GM21825 (cell line): ENCODE measurements around the gene CLIP2.
A peak's percentile ranks its signal among the peaks of the same experiment; 100 is the strongest.
"Not testable (repeated sequence)": the region's sequence is repeated elsewhere in the genome, so short reads cannot be mapped to it uniquely, and the experiment has no call there.

Experiments used
- ATAC-seq: cut with Tn5 transposase; IDR thresholded peaks from one replicate; pipeline ENCODE4 v1.9.1; 2021; ENCODE audit warnings: mild to moderate bottlenecking, moderate library complexity; ENCODE audit not compliant: unreplicated experiment

The CLIP2 gene

GRCh38 chr7:74289018-74289658, at the start of gene CLIP2:
Gene CLIP2 (plus strand): TSS chr7:74289407. CDS start chr7:74317547, 28,140 bp downstream.
- ATAC-seq = peak; percentile 43

GRCh38 chr7:74240482-74240881, 48.7 kb upstream of the CLIP2 start:
- no peak for ATAC-seq

GRCh38 chr7:74242122-74242443, 47.1 kb upstream of the CLIP2 start:
- no peak for ATAC-seq

GRCh38 chr7:74246497-74246896, 42.7 kb upstream of the CLIP2 start:
- no peak for ATAC-seq

GRCh38 chr7:74248156-74248555, 41.1 kb upstream of the CLIP2 start:
- ATAC-seq = no peak

GRCh38 chr7:74249058-74249457, 40.1 kb upstream of the CLIP2 start:
- not testable (repeated sequence) for ATAC-seq

- ATAC-seq = no peak
These were observed 36.3 kb upstream of the CLIP2 start for GRCh38 chr7:74252893-74253292.

- ATAC-seq = no peak
These were observed 35.9 kb upstream of the CLIP2 start for GRCh38 chr7:74253331-74253730.

- no peak for ATAC-seq
These were observed 35.4 kb upstream of the CLIP2 start for GRCh38 chr7:74253835-74254128.

- peak; percentile 88 for ATAC-seq
These were observed 34.9 kb upstream of the CLIP2 start, which contains the start of gene RFC2 for GRCh38 chr7:74254129-74254857. Gene RFC2 (minus strand): TSS chr7:74254399. CDS start chr7:74254383, 16 bp downstream.

GRCh38 chr7:74254858-74255379, 34.3 kb upstream of the CLIP2 start:
- ATAC-seq = no peak

GRCh38 chr7:74255461-74255860, 33.7 kb upstream of the CLIP2 start:
- ATAC-seq = not testable (repeated sequence)

- no peak for ATAC-seq
These were observed 32.5 kb upstream of the CLIP2 start for GRCh38 chr7:74256491-74257408.

- no peak for ATAC-seq
These were observed 30.6 kb upstream of the CLIP2 start for GRCh38 chr7:74258639-74259038.

GRCh38 chr7:74262639-74263398, 26.4 kb upstream of the CLIP2 start:
- no peak for ATAC-seq

- no peak for ATAC-seq
These were observed 25.6 kb upstream of the CLIP2 start for GRCh38 chr7:74263399-74264120.

- no peak for ATAC-seq
These were observed 22.8 kb upstream of the CLIP2 start for GRCh38 chr7:74266191-74266963.

GRCh38 chr7:74267756-74268565, 21.2 kb upstream of the CLIP2 start:
- no peak for ATAC-seq
